GM12801 (cell line): ENCODE measurements around the gene LSM5.

ENCODE experiments used
- CTCF ChIP-seq: IDR thresholded peaks from one replicate; pipeline ENCODE4 v1.5.1; 2011; ENCODE audit warnings: control low read depth; ENCODE audit not compliant: insufficient read length; ENCODE audit errors: extremely low read depth

Gene LSM5

DNA sequence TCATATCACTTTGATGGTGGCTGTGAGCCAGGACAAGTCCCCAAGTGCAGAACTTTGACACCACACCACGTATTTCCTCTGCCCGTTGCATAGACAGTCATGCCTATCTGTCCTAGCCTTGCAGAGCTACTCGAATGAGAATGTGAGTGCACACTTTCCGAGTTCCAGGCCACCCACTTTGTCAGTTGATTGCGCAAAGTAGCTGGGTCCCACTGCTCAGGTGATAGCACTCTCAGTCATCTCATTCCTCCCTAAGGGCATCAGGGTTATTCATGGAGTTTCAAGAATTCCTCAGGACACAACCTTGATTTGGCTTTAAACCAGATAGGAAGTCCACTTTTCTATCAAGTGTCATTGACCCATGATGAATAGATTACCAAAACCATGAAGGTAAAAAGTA, 19.3 kb downstream of the LSM5 start:
- no peak for TF ChIP-seq CTCF

- no peak for TF ChIP-seq CTCF
Measured at GRCh38 chr7:32462977-32463376, 27.2 kb downstream of the LSM5 start.

- no peak for TF ChIP-seq CTCF
Measured at GRCh38 chr7:32462451-32462850, 27.7 kb downstream of the LSM5 start.

- TF ChIP-seq CTCF, result no peak
Measured at GRCh38 chr7:32461484-32461883, 28.7 kb downstream of the LSM5 start.

GRCh38 chr7:32459788-32460187, 30.4 kb downstream of the LSM5 start:
- TF ChIP-seq CTCF, result no peak

GRCh38 chr7:32458025-32458424, 32.2 kb downstream of the LSM5 start:
- TF ChIP-seq CTCF, result no peak

DNA sequence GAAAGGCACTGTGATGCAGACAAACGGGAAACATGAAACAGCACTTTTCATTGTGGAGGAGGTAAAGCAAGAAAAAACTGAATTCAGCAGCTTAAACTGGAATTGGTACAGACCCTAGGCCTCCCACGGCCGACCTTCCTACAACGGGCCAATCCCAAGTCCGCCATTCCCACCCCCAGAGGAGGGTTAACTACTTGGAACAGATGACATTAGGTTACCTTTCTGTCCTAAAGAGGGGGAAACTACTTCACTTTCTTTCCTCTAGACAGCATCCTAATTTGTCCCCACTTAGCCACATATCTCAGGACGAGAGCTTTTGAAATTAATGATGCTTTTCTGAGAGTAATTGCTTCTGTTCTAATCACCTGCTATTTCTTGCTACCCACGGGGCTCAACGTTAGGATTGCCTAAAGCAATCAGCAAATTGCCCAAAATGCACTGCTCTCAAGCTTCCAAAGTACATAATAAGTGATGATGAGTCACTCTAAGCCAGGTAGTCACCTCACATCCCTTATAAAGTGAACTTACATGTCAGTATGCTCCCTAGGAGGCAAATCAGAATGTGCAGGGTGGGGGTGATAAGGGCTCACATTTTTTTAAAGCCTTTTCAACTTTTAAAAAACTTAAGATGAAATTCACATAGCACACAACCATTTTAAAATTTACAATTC, 36.7 kb downstream of the LSM5 start:
- TF ChIP-seq CTCF, result no peak
